Effector memory CD4-positive, alpha-beta T cell (primary cell): ENCODE data around the gene LAPTM4A.
A peak's percentile ranks its signal among the peaks of the same experiment; 100 is the strongest.

Source experiments
- DNase-seq, 3 donors: peaks; one replicate each; pipeline ENCODE4 v3.0.0-alpha.2; 2020
- H3K27ac ChIP-seq: 2 replicates; pipeline ENCODE4 v1.7.0; 2013; ENCODE audit warnings: mild to moderate bottlenecking, low read length, moderate library complexity; ENCODE audit not compliant: insufficient read depth, poor library complexity, severe bottlenecking
- H3K27me3 ChIP-seq: replicated peaks from 2 replicates; pipeline ENCODE4 v1.7.0; 2013; ENCODE audit warnings: mild to moderate bottlenecking, low read length; ENCODE audit not compliant: insufficient read depth, control insufficient read depth, poor library complexity, severe bottlenecking
- H3K36me3 ChIP-seq: 2 replicates; pipeline ENCODE4 v1.7.0; 2013; ENCODE audit warnings: mild to moderate bottlenecking, low read length, moderate library complexity; ENCODE audit not compliant: control insufficient read depth, insufficient read depth
- H3K4me1 ChIP-seq: 2 replicates; pipeline ENCODE4 v1.7.0; 2013; ENCODE audit warnings: low read length, mild to moderate bottlenecking; ENCODE audit not compliant: control insufficient read depth, insufficient read depth, poor library complexity, severe bottlenecking
- H3K4me3 ChIP-seq: 2 replicates; pipeline ENCODE4 v1.7.0; 2013; ENCODE audit warnings: low read length, low read depth, mild to moderate bottlenecking; ENCODE audit not compliant: insufficient read depth, poor library complexity, severe bottlenecking
- H3K9me3 ChIP-seq: 2 replicates; pipeline ENCODE4 v1.7.0; 2013; ENCODE audit warnings: mild to moderate bottlenecking, low read length, moderate library complexity; ENCODE audit not compliant: control insufficient read depth

LAPTM4A gene

GRCh38 chr2:20040489-20041172, 10.8 kb downstream of the LAPTM4A start:
- Histone ChIP-seq H3K4me1 (no peaks in the 10 kb centered on the region), H3K36me3 (peaks cover 47% of the 10 kb centered on the region), H3K27me3 (no peaks in the 10 kb centered on the region), H3K27ac (peak overlapping the region; percentile 12), H3K4me3 (no peak overlapping the region), H3K9me3 (no peaks in the 10 kb centered on the region)
- DNase-seq: no peak

GRCh38 chr2:20037660-20038059, 13.8 kb downstream of the LAPTM4A start:
- no peak overlapping the region for H3K4me3 ChIP-seq
- H3K36me3 ChIP-seq: peaks cover 76% of the 10 kb centered on the region
- no peaks in the 10 kb centered on the region for H3K9me3 ChIP-seq
- no peak overlapping the region for H3K27ac ChIP-seq
- DNase-seq: no peak
- H3K27me3 ChIP-seq: no peaks in the 10 kb centered on the region
- H3K4me1 ChIP-seq: no peaks in the 10 kb centered on the region

- no peak overlapping the region for H3K4me3 ChIP-seq
- no peaks in the 10 kb centered on the region for H3K9me3 ChIP-seq
- peaks cover 88% of the 10 kb centered on the region for H3K36me3 ChIP-seq
- H3K4me1 ChIP-seq: no peaks in the 10 kb centered on the region
- DNase-seq: no peak
- H3K27ac ChIP-seq: no peak overlapping the region
- H3K27me3 ChIP-seq: no peaks in the 10 kb centered on the region
Observed at GRCh38 chr2:20035955-20036666, 15.3 kb downstream of the LAPTM4A start.

- peaks cover 84% of the 10 kb centered on the region for H3K36me3 ChIP-seq
- DNase-seq: no peak
- H3K9me3 ChIP-seq: no peaks in the 10 kb centered on the region
- no peak overlapping the region for H3K4me3 ChIP-seq
- H3K27me3 ChIP-seq: no peaks in the 10 kb centered on the region
- H3K4me1 ChIP-seq: no peaks in the 10 kb centered on the region
- H3K27ac ChIP-seq: no peak overlapping the region
Observed at GRCh38 chr2:20034821-20035220, 16.6 kb downstream of the LAPTM4A start.

- Histone ChIP-seq H3K27ac (no peak overlapping the region), H3K4me3 (no peak overlapping the region), H3K9me3 (no peaks in the 10 kb centered on the region), H3K27me3 (no peaks in the 10 kb centered on the region), H3K36me3 (peaks cover 79% of the 10 kb centered on the region), H3K4me1 (no peaks in the 10 kb centered on the region)
- no peak for DNase-seq
Observed at GRCh38 chr2:20034218-20034617, 17.2 kb downstream of the LAPTM4A start.

- Histone ChIP-seq H3K27ac (no peak overlapping the region), H3K4me3 (no peak overlapping the region), H3K27me3 (no peaks in the 10 kb centered on the region), H3K9me3 (no peaks in the 10 kb centered on the region), H3K36me3 (peaks cover 74% of the 10 kb centered on the region), H3K4me1 (no peaks in the 10 kb centered on the region)
- DNase-seq: no peak
Observed at GRCh38 chr2:20033322-20033721, 18.1 kb downstream of the LAPTM4A start.

GRCh38 chr2:20030224-20030623, 21.2 kb downstream of the LAPTM4A start:
- no peak overlapping the region for H3K27ac ChIP-seq
- peaks cover 48% of the 10 kb centered on the region for H3K36me3 ChIP-seq
- H3K27me3 ChIP-seq: no peaks in the 10 kb centered on the region
- H3K4me3 ChIP-seq: no peak overlapping the region
- no peak for DNase-seq
- H3K9me3 ChIP-seq: no peaks in the 10 kb centered on the region
- no peaks in the 10 kb centered on the region for H3K4me1 ChIP-seq

GRCh38 chr2:20027705-20028434, 23.6 kb downstream of the LAPTM4A start:
- no peaks in the 10 kb centered on the region for H3K4me1 ChIP-seq
- no peaks in the 10 kb centered on the region for H3K9me3 ChIP-seq
- no peaks in the 10 kb centered on the region for H3K27me3 ChIP-seq
- no peak overlapping the region for H3K4me3 ChIP-seq
- no peak overlapping the region for H3K27ac ChIP-seq
- no peak for DNase-seq
- H3K36me3 ChIP-seq: peaks cover 24% of the 10 kb centered on the region

GRCh38 chr2:20027260-20027677, 24.2 kb downstream of the LAPTM4A start:
- no peak for DNase-seq
- H3K27me3 ChIP-seq: no peaks in the 10 kb centered on the region
- H3K4me3 ChIP-seq: no peak overlapping the region
- no peaks in the 10 kb centered on the region for H3K9me3 ChIP-seq
- peaks cover 18% of the 10 kb centered on the region for H3K36me3 ChIP-seq
- H3K4me1 ChIP-seq: no peaks in the 10 kb centered on the region
- no peak overlapping the region for H3K27ac ChIP-seq
